ENCODE measurements around the gene AUNIP.

Gene AUNIP

DNA sequence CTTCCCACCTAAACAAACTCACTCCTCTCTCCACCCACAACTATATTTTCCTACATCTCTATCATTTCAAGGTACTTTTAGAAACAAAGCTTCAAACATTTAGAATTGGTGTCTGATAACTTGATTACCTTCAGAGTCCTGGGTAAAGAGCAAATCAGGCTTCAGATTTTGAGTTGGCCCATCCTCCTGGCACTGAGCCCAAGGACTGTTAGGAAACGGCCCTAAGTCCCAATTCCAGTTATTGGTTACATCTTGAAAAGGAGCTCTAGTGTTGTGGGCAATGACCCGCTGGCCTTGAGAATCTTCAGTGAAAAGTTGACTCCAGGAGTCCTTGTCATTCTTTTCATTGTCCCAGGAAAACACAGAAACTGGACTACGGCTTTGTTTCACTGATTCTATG lies 24.4 kb downstream of the AUNIP start:
- in situ Hi-C loops (cut with MboI; ENCODE audit: low pct_unique_long_range_greater_than_20kb, low sequenced_read_pairs, unreplicated experiment) = loop anchor here (10.0 kb wide), 1 partner anchor 170 kb away; no protein-coding TSS in a partner anchor
- DNase-seq (ENCODE audit: low spot score) = no peak
- TF ChIP-seq, protein P1, sequence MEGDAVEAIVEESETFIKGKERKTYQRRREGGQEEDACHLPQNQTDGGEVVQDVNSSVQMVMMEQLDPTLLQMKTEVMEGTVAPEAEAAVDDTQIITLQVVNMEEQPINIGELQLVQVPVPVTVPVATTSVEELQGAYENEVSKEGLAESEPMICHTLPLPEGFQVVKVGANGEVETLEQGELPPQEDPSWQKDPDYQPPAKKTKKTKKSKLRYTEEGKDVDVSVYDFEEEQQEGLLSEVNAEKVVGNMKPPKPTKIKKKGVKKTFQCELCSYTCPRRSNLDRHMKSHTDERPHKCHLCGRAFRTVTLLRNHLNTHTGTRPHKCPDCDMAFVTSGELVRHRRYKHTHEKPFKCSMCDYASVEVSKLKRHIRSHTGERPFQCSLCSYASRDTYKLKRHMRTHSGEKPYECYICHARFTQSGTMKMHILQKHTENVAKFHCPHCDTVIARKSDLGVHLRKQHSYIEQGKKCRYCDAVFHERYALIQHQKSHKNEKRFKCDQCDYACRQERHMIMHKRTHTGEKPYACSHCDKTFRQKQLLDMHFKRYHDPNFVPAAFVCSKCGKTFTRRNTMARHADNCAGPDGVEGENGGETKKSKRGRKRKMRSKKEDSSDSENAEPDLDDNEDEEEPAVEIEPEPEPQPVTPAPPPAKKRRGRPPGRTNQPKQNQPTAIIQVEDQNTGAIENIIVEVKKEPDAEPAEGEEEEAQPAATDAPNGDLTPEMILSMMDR (IDR thresholded peaks at IDR 0.05; ENCODE audit: extremely low read depth, insufficient read depth, missing control alignments) = no peak

GRCh38 chr1:25833158-25833557 lies 26.1 kb downstream of the AUNIP start:
- in situ Hi-C loops (cut with MboI; ENCODE audit: low pct_unique_long_range_greater_than_20kb, low sequenced_read_pairs, unreplicated experiment) = loop anchor here (10.0 kb wide), 1 partner anchor 172 kb away; no protein-coding TSS in a partner anchor
- no peak for DNase-seq (ENCODE audit: low spot score)

DNA sequence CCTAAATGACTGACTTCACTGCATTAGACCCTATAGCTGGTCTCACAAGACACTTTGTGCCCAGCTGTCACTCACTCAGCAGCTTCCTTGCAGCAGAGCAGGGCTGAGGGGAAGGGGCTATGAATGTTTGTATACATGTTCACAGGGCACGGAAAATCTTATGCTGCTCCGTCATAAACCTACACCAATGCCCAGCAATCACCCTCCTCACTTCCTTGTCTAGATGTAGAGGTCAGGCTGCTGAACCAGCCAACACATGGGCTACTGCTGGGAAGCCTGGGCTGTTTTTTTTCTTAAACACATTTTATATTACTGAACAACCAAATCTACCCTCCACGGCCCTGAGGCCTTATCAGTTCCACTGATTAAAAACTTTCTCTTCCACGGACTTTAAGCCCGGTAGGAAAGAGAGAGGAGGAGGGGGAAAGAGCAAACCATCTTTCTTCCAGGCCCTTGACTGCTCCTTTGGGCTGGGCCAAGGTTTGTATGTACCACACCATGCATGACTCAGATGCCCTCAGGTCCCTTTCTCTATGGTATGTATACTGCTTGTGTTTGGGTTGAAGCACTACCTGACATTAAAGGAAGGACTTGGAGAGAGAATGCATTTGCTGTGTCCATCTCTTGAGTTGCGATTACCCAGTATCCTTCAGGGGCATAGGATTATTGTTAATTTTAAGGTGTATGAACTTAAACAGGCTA lies 26.8 kb downstream of the AUNIP start:
- DNase-seq (ENCODE audit: low spot score) = no peak
- in situ Hi-C loops (cut with MboI; ENCODE audit: low pct_unique_long_range_greater_than_20kb, low sequenced_read_pairs, unreplicated experiment) = loop anchor here (10.0 kb wide), 1 partner anchor 172 kb away; no protein-coding TSS in a partner anchor
- TF ChIP-seq, protein P1 (IDR thresholded peaks at IDR 0.05; ENCODE audit: extremely low read depth, insufficient read depth, missing control alignments) = no peak

More at GRCh38 chr1:25833158-25833557, 26.1 kb downstream of the AUNIP start:
- TF ChIP-seq, protein P1 (IDR thresholded peaks at IDR 0.05; ENCODE audit: extremely low read depth, insufficient read depth, missing control alignments) = no peak

GRCh38 chr1:25831569-25832196 lies 27.6 kb downstream of the AUNIP start:
- no peak for DNase-seq (ENCODE audit: low spot score)
- in situ Hi-C loops (cut with MboI; ENCODE audit: low pct_unique_long_range_greater_than_20kb, low sequenced_read_pairs, unreplicated experiment) = loop anchor here (10.0 kb wide), 1 partner anchor 173 kb away; no protein-coding TSS in a partner anchor
- TF ChIP-seq, protein P1 (IDR thresholded peaks at IDR 0.05; ENCODE audit: extremely low read depth, insufficient read depth, missing control alignments) = no peak

GRCh38 chr1:25829046-25829445 lies 30.2 kb downstream of the AUNIP start:
- TF ChIP-seq, protein P1 (IDR thresholded peaks at IDR 0.05; ENCODE audit: extremely low read depth, insufficient read depth, missing control alignments) = no peak
- DNase-seq (ENCODE audit: low spot score) = no peak
- in situ Hi-C loops (cut with MboI; ENCODE audit: low pct_unique_long_range_greater_than_20kb, low sequenced_read_pairs, unreplicated experiment) = no loop called here

DNA sequence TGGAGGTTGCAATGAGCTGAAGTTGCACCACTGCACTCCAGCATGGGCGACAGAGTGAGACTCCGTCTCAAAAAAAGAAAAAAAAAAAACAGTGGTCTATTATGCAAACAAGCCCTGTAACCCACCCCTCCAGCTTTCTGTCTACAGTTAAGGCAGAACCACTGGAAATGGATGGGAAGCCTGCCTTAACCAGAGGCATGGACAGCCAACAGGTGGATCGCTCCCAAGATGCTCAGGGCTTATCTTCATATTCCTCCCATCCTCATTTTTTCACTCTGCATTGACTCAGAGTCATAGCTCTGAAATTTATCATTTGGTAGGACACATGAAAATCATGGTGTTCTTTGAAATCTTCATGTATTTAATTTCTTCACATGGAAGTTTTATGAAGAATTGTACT lies 30.8 kb downstream of the AUNIP start:
- TF ChIP-seq, protein P1 (IDR thresholded peaks at IDR 0.05; ENCODE audit: extremely low read depth, insufficient read depth, missing control alignments) = no peak
- in situ Hi-C loops (cut with MboI; ENCODE audit: low pct_unique_long_range_greater_than_20kb, low sequenced_read_pairs, unreplicated experiment) = no loop called here
- DNase-seq (ENCODE audit: low spot score) = no peak

All from GM13977 (cell line).